ENCODE measurements around the gene CDH4.

The CDH4 gene

DNA sequence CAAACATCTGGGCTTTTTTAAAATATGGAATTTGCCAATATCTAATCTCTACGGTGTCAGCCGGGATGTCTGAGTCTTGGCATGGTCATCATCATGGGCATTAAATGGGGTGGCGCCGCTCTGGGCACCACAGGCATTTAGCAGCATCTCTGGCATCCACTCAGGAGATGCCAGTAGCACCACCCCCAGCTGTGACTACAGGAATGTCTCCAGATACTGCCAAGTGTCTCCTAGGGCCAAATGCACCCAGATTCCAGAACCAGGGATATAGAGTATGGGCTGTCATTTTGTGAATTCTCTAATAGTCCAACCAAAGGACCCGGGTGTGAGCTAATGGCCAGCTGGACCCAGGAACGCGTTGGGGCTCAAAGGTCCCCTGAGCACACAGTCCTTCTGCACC, 452.6 kb downstream of the CDH4 start:
- no peak for TF ChIP-seq ZFX (IDR thresholded peaks at IDR 0.05; ENCODE audit: borderline replicate concordance)
- TF ChIP-seq, protein P1, sequence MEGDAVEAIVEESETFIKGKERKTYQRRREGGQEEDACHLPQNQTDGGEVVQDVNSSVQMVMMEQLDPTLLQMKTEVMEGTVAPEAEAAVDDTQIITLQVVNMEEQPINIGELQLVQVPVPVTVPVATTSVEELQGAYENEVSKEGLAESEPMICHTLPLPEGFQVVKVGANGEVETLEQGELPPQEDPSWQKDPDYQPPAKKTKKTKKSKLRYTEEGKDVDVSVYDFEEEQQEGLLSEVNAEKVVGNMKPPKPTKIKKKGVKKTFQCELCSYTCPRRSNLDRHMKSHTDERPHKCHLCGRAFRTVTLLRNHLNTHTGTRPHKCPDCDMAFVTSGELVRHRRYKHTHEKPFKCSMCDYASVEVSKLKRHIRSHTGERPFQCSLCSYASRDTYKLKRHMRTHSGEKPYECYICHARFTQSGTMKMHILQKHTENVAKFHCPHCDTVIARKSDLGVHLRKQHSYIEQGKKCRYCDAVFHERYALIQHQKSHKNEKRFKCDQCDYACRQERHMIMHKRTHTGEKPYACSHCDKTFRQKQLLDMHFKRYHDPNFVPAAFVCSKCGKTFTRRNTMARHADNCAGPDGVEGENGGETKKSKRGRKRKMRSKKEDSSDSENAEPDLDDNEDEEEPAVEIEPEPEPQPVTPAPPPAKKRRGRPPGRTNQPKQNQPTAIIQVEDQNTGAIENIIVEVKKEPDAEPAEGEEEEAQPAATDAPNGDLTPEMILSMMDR (IDR thresholded peaks at IDR 0.05), result no peak
- no peak overlapping the region for H3K27ac ChIP-seq

DNA sequence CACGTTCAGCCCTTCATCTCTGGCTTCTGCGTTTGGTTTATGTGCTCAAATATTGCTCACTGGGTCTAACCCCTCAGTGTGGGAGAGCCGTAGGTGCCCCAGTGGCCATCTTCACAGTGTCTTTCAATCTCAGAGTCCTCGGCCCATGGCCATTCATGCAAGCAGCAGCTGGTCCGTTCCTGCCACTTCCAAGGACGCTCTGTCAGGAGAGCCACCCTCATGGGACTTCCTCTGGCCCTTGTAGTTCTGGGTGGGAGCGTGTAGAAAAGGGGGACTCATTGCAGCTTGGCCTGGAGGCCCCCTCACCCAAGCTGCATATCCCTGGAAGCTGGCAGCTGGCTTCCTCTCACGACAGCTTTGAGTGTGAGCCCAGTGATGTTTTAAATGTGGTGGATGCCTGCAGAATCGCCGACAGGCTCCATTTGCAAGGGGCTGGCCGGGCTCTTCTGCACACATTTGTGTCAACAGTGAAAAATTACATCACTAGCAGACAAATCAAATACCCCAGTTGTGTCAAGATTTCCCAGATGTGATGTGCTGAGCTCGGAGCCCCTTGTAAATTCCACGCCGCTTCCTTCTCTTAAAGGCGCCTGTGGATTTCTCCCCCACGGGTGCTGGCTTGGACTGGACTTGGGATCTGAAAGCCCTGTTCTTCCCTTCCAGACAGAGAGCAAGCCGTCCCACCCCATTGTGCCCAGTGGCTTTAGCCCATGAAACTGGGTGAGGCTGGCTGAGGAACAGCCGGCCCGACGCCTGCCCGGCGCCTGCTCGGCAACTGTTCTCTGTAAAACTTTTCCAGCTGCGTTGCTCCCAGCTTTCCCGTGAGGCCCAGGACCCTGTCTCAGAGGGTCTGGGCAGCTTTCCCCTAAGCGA, 453.6 kb downstream of the CDH4 start:
- TF ChIP-seq ZFX (IDR thresholded peaks at IDR 0.05; ENCODE audit: borderline replicate concordance), result no peak
- TF ChIP-seq, protein P1 (IDR thresholded peaks at IDR 0.05), result no peak
- no peak overlapping the region for H3K27ac ChIP-seq

DNA sequence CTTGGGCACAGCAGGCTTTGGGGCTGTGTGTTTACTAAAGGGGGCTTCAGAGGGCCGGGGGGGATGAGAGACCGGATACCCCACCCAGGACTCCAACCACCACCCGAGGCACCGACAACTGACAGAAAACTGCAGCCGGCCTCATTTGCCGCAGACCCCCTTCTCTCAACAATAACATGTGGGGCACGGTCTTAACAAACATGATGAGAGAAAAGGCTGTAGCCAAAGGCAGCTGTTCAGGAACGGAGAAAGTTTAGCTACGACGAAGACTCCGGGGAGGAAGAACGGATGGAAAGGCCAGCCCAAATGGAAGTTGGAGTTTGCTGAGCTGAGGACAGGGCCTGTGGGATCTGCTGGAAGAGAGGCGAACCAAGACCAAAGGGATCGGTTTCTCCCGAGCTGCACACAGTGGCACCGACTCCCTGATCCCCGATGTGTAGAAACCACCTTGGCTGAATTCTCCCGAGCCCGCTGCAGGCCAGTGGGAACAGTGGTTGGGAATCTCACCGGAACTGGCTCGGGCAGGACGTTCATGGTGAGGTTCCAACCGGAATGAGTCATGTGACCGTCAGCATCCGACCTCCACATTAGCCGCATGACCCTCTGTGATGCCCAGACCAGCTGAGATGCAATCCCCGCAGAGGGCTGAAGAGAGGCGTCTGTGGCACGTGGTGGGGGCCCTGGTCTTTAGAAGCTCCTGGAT, 454.3 kb downstream of the CDH4 start:
- TF ChIP-seq ZFX (IDR thresholded peaks at IDR 0.05; ENCODE audit: borderline replicate concordance), result no peak
- TF ChIP-seq, protein P1 (IDR thresholded peaks at IDR 0.05), result no peak
- H3K27ac ChIP-seq, result no peak overlapping the region

DNA sequence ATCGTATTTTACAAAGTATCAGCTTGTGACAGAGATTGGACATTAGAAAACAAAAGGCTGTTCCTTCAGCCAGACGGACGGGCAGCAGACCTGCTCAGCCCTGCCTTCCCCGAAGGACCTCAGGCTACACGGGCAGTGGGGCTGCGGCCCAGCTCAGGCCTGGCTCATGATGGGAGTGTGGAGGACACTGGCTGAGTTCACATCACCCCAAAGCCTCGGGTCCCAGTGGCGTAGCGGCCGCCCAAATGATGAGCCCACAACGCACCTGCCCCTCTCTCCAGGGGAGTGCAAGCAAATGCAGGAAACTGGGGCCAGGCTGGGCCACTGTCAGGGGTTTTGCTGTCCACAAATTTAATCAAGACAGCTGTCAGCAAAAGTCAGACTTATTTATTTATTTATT, 456.8 kb downstream of the CDH4 start:
- no peak overlapping the region for H3K27ac ChIP-seq
- TF ChIP-seq ZFX (IDR thresholded peaks at IDR 0.05; ENCODE audit: borderline replicate concordance), result no peak
- TF ChIP-seq, protein P1 (IDR thresholded peaks at IDR 0.05), result no peak

DNA sequence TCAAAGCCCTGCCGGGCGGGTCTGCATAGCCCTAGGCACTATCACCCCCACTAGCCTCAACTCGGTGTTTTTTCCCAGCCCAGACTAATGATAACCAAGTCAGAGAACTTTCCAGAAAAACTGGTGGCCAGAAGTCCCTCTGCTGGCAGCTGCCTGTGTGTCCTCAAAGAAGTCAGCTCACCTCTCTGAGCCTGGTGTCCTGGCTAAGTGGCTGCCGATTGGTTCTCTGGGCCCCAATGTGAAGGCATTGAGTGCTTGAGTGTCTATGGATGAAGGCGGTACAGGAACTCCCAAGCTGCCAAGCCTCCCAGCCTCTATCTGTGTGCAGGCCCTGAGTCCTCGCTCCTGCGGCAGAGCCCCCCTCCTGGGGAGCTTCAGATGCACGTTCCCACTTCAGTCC, 458.0 kb downstream of the CDH4 start:
- H3K27ac ChIP-seq, result no peak overlapping the region
- no peak for TF ChIP-seq ZFX (IDR thresholded peaks at IDR 0.05; ENCODE audit: borderline replicate concordance)
- TF ChIP-seq, protein P1 (IDR thresholded peaks at IDR 0.05), result no peak

DNA sequence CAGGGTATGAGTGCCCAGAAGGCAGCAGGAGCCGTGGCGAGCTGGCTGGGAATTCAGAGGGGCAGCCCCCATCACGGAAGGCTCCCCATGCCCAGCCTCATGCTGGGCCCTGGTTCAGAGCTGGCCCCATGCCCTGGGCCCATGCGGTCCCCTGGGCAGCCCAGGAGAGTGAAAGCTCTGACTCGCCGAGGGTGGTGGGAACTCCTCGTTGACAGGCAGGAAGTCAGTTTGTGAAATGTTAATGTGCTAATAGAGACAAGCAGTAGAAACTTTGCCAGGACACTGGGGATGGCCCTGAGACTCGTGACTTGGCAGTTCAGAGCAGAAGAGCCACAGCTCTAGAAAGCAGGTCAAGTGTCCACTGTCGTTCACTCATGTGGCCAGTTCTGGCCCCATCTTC, 460.6 kb downstream of the CDH4 start:
- TF ChIP-seq, protein P1 (IDR thresholded peaks at IDR 0.05), result no peak
- TF ChIP-seq ZFX (IDR thresholded peaks at IDR 0.05; ENCODE audit: borderline replicate concordance), result no peak
- no peak overlapping the region for H3K27ac ChIP-seq
